T1000 (cell line): ENCODE results near the gene SCARB1.
"Not testable (repeated sequence)": the region's sequence is repeated elsewhere in the genome, so short reads cannot be mapped to it uniquely, and the experiment has no call there.

ENCODE experiments used
- DNase-seq: peaks from one replicate; lab custom pipeline; 2025; ENCODE audit warnings: mixed read lengths; lab: John Stamatoyannopoulos, UW

The SCARB1 gene, protein sequence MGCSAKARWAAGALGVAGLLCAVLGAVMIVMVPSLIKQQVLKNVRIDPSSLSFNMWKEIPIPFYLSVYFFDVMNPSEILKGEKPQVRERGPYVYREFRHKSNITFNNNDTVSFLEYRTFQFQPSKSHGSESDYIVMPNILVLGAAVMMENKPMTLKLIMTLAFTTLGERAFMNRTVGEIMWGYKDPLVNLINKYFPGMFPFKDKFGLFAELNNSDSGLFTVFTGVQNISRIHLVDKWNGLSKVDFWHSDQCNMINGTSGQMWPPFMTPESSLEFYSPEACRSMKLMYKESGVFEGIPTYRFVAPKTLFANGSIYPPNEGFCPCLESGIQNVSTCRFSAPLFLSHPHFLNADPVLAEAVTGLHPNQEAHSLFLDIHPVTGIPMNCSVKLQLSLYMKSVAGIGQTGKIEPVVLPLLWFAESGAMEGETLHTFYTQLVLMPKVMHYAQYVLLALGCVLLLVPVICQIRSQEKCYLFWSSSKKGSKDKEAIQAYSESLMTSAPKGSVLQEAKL

GRCh38 chr12:124863416-124864325 is at the start of gene SCARB1:
SCARB1 (minus strand) TSS chr12:124863864; CDS start chr12:124863720, 144 bp downstream.
- DNase-seq = peak; percentile 74

DNA sequence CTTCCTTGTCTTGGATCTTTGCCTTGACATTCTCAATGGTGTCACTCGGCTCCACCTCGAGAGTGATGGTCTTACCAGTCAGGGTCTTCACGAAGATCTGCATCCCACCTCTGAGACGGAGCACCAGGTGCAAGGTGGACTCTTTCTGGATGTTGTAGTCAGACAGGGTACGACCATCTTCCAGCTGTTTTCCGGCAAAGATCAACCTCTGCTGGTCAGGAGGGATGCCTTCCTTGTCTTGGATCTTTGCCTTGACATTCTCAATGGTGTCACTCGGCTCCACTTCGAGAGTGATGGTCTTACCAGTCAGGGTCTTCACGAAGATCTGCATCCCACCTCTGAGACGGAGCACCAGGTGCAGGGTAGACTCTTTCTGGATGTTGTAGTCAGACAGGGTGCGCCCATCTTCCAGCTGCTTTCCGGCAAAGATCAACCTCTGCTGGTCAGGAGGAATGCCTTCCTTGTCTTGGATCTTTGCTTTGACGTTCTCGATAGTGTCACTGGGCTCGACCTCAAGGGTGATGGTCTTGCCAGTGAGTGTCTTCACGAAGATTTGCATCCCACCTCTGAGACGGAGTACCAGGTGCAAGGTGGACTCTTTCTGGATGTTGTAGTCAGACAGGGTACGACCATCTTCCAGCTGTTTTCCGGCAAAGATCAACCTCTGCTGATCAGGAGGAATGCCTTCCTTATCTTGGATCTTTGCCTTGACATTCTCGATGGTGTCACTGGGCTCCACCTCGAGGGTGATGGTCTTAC is 49.0 kb upstream of the SCARB1 start:
- DNase-seq = not testable (repeated sequence)

GRCh38 chr12:124911521-124911920 is 47.9 kb upstream of the SCARB1 start:
- not testable (repeated sequence) for DNase-seq

DNA sequence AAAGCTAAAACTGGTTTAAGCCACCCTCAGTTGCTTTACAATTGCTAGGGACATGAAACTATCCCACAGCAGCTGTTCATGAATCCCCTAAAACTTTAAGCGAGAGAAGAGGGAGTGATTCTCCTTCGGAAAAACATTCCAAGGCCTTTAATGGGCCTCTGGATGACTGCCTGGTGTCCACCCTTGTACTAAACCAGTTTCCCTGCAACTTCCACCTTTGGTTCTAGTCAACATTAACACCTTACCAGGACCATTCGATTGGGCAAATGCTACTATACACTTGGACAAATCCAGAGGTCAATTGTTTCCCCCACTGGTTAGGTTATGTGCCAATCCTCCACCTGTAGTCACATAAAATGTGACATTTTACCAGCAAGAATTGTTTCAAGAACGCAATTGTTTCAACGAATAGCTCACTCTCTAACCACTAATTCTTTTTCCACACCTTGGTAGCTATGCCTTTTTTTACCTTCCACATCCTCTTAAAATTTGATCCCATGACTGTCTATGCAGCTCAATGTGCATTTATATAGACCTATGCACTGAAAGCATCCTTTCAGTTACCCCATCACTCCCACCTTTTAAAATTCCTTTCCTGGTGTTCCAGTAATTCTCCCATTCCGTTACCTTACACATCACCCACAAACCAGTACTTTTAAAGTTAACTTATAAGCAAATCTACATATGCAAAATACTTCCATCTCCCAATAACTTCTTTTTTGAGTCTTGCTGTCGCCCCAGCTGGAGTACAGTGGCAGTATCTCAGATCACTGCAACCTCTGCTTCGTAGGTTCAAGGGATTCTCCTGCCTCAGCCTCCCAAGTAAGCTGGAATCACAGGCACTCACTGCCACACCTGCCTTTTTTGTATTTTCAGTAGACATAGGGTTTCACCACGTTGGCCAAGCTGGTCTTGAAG is 47.2 kb upstream of the SCARB1 start:
- DNase-seq = no peak

DNA sequence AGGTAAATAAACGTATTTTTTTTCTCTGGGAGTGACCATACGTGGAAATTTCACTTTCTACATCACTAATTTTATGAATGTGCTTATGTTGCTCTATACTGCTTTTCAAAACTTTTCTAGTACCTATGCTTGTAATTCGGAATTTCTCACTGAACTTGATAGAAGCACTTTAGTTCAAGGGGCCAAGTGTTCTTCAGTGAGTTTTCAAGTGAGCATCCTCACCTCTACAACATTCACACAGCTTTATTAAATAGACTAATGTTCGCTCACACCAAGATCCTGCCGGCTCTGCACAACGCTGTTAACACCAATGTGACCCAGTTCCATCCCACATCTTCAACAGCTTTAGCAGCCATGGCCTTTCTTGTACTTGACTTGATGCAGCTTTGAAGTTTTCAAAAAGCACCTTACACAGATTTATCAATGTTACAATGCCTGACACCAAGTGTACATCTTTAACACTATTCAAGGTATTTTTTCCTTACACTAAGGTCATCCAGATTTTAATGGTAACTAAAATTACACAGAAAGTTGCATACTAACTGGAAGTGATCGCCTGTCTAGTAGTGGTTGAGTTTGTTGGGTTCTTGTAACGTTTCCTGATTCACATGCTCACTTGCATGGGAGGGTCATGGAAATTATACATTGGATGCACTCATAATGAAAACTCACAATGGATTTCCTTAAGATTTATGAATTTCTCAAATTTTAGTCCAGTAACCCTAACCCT is 46.3 kb upstream of the SCARB1 start:
- DNase-seq = no peak

- no peak for DNase-seq
These were observed 43.1 kb upstream of the SCARB1 start for GRCh38 chr12:124906606-124907261.

DNA sequence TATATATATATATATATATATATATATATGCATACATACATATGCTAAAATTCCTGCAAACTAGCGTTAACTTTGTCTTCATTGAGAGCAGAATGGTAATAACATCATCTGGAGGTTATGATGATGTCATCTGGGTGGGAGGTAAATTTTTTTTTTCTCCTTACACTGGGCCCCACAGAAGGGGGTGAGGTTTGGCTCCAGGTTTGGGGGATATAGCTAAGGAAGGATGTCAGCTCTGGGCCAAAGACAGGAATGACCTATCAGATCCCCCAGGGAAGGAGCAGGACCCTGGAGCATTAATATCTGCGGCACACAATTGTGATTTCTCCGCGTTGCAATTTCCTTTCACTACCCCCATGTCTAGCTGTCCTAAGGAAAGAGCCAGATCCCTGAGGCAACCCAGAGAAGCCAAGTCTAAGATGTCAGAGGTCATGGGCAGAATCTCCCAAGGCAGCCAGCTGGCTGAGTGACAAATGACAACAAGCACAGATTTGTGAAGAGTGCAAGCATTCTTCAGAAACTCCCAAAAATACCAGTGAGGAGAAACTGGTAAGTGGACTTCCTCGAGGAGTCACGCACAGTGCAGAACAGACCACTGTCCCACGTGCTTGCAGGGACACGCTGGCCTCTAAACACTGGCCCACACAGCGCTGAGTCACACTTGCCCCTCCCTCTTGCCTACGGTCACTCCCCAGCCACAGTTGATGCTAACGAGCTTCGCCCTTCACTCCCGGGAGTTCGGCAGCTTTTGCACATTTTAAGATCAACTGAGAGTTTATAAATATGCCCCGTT is 40.8 kb upstream of the SCARB1 start:
- peak; percentile 69 for DNase-seq

DNA sequence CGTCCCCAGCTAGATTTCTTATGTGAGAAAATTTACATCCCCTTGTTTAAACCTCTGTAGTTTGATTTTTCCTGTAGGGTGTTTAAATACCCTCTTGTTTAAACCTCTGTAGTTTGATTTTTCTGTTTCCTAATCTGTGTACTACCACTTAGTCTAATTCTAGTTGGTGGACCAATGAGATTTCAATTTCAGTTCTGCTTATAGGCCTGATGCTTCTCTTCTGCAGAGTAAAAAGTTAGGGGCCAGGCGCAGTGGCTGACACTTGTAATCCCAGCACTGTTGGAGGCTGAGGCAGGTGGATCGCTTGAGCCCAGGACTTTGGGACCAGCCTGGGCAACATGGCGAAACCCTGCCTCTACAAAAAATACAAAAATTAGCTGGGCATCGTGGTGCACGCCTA is 39.3 kb upstream of the SCARB1 start:
- no peak for DNase-seq

GRCh38 chr12:124901003-124901402 is 37.3 kb upstream of the SCARB1 start:
- DNase-seq = no peak

DNA sequence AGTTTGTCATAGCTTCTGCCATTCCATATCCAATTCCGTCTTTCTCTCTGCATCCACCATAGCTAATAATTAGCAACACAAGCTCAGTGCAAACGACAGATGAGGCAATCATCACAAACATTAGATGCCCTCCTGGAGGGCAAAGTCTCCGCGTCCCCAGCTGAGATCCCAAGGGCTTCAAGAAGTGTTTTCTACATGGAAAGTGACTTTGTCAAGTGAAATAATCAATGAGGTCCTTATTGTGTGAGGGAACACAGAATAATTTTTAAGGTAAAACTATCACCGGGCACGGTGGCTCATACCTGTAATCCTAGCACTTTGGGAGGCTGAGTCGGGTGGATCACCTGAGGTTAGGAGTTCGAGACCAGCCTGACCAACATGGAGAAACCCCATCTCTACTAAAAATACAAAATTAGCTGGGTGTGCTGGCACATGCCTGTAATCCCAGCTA is 36.7 kb upstream of the SCARB1 start:
- DNase-seq = not testable (repeated sequence)

DNA sequence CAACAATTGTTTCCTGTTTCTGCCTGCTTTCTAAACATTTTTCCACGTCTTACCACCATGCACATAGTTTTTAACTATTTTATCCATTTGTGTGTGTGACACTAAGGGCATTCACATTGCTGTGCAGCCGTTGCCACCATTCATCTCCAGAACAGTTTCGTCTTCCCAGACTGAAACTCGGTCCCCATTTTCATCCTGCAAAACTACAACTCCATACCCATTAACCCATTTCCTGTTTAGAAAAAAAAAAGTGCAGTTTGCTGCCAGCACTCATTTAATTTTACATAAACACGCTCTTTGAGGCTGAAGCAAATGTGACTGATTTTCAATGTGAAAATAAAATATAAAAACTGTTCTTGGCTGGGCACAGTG is 35.2 kb upstream of the SCARB1 start:
- no peak for DNase-seq

DNA sequence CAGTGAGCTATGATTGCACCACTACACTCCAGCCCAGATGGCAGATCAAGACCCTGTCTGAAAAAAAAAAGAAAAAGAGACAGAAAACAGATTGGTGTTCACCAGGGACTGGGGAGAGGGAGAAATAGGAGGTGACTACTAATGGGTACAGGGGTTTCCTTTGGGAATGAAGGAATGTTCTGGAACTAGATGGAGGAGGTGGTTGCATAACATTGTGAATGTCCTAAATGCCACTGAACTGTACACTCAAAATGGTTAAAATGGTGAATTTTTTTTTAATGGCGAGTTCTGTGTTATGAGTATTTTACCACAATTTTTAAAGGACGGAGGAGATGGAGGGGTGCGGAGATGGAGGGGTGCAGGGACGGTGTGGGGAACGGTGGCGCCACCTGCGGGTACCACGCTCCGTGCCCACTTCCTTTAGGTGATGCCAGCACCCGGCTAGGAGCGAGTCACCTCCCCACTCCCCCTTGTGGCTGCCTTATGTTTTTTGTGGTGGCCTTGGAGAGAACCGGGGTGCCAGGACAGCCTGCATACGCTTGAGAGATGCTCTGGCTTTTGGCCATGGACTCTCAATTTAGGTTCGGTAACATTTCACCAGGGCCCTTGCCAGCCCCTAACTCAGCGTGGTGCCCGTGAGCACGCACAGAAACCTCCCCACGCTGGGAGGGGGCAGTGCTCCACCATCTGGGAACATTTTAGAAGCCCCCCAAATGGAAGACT is 34.7 kb upstream of the SCARB1 start:
- no peak for DNase-seq

GRCh38 chr12:124896461-124896860 is 32.8 kb upstream of the SCARB1 start:
- no peak for DNase-seq

DNA sequence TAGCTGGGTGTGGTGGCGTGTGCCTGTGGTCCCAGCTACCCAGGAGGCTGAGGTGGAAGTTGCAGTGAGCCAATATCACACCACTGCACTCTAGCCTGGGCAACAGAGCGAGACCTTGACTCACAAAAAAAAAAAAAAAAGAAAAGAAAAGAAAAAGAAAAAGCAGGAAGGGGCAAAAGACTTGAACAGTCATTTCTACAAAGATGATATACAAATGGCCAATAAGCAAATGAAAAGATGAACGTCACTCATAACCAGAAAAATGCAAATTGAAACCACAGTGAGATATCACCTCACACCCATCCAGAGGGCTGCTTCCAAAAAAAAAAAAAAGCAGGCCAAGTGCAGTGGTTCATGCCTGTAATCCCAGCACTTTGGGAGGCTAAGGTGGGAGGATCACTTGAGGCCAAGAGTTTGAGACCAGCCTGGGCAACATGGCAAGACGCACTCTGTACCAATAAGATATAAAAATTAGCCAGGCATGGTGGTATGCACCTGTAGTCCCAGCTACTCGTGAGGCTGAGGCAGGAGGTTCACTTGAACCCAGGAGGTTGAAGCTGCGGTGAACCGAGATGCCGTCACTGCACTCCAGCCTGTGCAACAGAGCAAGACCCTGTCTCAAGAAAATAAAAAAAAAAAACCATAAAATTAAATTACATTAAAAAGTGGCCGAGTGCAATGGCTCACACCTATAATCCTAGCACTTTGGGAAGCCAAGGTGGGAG is 30.3 kb upstream of the SCARB1 start:
- no peak for DNase-seq

DNA sequence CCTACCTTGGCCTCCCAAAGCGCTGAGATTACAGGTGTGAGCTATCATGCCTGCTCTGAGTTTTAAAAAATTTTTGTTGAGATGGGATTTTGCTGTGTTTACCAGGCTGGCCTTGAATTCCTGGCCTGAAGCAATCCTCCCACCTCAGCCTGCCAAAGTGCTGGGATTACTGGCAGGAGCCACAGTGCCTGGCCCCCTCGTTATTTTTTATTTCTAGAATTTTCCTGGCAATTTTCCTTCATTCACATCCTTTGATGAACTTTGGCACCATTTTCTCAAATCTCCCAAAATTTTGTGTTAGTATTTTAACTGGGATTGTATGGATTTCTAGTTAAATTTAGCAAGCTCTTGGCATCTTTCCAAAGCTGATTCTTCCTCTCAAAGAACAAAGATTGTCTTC is 24.6 kb upstream of the SCARB1 start:
- no peak for DNase-seq

DNA sequence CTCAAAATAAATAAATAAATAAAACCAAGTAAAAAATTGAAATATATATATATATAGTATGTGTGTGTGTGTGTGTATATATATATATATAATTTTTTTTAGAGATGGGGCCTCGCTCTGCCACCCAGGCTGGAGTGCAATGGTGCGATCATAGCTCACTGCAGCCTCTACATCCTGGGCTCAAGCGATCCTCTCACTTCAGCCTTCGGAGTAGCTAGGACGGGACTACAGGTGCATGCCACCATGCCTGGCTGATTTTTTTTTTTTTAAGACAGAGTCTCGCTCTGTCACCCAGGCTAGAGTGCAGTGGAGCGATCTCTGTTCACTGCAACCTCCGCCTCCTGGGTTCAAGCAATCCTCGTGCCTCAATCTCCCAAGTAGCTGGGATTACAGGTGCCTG is 24.1 kb upstream of the SCARB1 start:
- not testable (repeated sequence) for DNase-seq
